ENCODE measurements around the gene USP34. TPM values are rescaled to one million over a fixed set of nuclear protein-coding genes. Genes with fewer than 3 reads are reported as not detected.

The USP34 gene
- total and polyA plus RNA-seq, 2 experiments from 2014 or later: 81.8 to 157 TPM

- H3K4me3 ChIP-seq: no peak overlapping the region
- no peaks in the 10 kb centered on the region for H3K9me2 ChIP-seq (ENCODE audit: insufficient read depth)
- no peak overlapping the region for H3K4me2 ChIP-seq
- no peaks in the 10 kb centered on the region for H4K20me1 ChIP-seq (replicated peaks; ENCODE audit: insufficient read depth)
- DNase-seq (ENCODE audit: low spot score): no peak
- no peak overlapping the region for H3K27ac ChIP-seq (ENCODE audit: low read depth)
- H3K36me3 ChIP-seq (ENCODE audit: insufficient read depth): no peaks in the 10 kb centered on the region
- no peaks in the 10 kb centered on the region for H3F3A ChIP-seq (replicated peaks; ENCODE audit: low read depth)
- no peak for TF ChIP-seq EZH2 (IDR thresholded peaks at IDR 0.05; ENCODE audit: low read depth, unreplicated experiment)
- TF ChIP-seq JUNB (IDR thresholded peaks at IDR 0.05; ENCODE audit: unreplicated experiment): no peak
- no peak for TF ChIP-seq NANOG (IDR thresholded peaks at IDR 0.05; ENCODE audit: borderline replicate concordance)
- no peak for TF ChIP-seq CREB1 (CRISPR knock-in tag; IDR thresholded peaks at IDR 0.05; ENCODE audit: low read depth)
- no peak for TF ChIP-seq ETS1 (IDR thresholded peaks at IDR 0.05)
- no peak for TF ChIP-seq ZNF114 (CRISPR knock-in tag; IDR thresholded peaks at IDR 0.05)
- no peak for TF ChIP-seq POLR2AphosphoS5 (IDR thresholded peaks at IDR 0.05; ENCODE audit: low read depth)
- no peak for TF ChIP-seq REST (IDR thresholded peaks at IDR 0.05; ENCODE audit: unreplicated experiment)
- TF ChIP-seq ZNF331 (CRISPR knock-in tag; IDR thresholded peaks at IDR 0.05; ENCODE audit: low read depth): no peak
- no peak for TF ChIP-seq ZNF462 (CRISPR knock-in tag; IDR thresholded peaks at IDR 0.05)
- TF ChIP-seq STAT1 (IDR thresholded peaks at IDR 0.05; ENCODE audit: unreplicated experiment): no peak
- TF ChIP-seq CTCF (conservative IDR thresholded peaks at IDR 0.05; ENCODE audit: low read depth in 2 of 2): no peak
- no peak for TF ChIP-seq EZH2phosphoT487 (IDR thresholded peaks at IDR 0.05; ENCODE audit: unreplicated experiment)
- H3K9me3 Mint-ChIP-seq: no peaks in the 10 kb centered on the region
- no peak overlapping the region for H2AFZ ChIP-seq
- H3K27ac Mint-ChIP-seq: no peak overlapping the region
- H3K4me1 ChIP-seq (ENCODE audit: insufficient read depth): no peaks in the 10 kb centered on the region
- H3K79me2 ChIP-seq (replicated peaks; ENCODE audit: insufficient read depth): no peaks in the 10 kb centered on the region
- ATAC-seq: no peak
- H3K27me3 Mint-ChIP-seq (ENCODE audit: insufficient read depth, low read depth, poor library complexity): peaks cover 2% of the 10 kb centered on the region
- H3K36me3 Mint-ChIP-seq (ENCODE audit: low read depth): peaks cover 40% of the 10 kb centered on the region
- H3K4me1 Mint-ChIP-seq: peaks cover 7% of the 10 kb centered on the region; the same call in 2 of the 3 replicates
- H3K27me3 ChIP-seq (ENCODE audit: insufficient read depth): no peaks in the 10 kb centered on the region
- no peak overlapping the region for H3K4me3 Mint-ChIP-seq
Observed at GRCh38 chr2:61272421-61273070, 198.3 kb downstream of the USP34 start.
